ENCODE data around the gene RAI1.

Gene RAI1

GRCh38 chr17:17737961-17738894, 57.0 kb downstream of the RAI1 start:
- no peak for DNase-seq

DNA sequence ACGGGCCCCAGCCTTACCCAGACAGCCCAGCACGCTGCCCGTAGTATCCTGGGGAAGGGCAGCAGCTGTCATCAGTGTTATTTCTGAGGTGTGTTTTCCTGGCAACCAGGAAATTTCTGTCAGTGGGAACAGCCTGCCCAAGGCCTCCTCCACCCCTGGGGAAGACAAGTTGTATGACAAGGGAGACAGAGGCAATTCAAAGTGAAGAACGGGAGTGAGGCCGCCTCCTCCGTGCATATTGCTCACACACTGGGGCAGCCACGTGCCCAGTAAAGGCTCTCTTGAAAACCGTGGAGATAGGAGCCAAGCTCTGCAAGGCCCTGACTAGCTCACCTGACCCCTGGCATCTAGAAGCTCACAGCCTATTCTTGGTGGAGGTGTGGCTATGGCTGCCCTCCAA, 57.6 kb downstream of the RAI1 start:
- DNase-seq = no peak

GRCh38 chr17:17739388-17740066, 58.3 kb downstream of the RAI1 start:
- DNase-seq = no peak

DNA sequence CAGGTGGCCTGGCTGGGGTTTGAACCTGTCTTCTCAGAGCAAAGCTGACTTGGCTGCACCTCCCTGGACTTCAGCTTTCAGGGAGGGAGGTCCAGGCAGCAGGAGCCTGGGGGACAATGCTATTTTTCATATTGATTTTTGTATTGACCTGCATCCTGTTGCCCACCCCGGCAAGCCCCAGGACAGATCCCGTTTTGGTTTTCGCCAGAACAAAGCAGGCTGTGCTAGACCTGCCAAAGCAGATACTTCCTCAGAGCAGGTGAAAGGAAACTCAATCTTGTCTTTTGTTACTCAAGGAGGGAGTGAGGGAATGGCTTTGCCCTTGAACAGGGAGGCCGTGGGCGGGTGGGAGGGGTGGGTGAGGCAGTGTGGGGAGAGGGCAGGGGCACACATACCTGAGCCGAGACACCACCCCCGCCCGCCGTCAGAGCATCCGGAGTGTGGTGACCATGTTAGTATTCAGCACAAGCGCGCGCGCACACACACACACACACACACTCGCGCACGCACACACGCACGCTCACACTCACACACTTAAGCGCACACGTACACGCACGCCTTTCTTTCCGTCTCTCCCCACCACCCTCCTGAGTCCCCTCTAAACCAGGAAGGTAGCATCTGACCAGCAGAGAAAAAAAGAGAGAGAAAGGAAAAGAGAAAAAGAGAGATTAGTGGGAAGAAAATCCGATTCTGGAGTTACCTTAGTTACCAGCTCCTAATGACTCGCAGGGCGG, 59.5 kb downstream of the RAI1 start:
- no peak for DNase-seq

DNA sequence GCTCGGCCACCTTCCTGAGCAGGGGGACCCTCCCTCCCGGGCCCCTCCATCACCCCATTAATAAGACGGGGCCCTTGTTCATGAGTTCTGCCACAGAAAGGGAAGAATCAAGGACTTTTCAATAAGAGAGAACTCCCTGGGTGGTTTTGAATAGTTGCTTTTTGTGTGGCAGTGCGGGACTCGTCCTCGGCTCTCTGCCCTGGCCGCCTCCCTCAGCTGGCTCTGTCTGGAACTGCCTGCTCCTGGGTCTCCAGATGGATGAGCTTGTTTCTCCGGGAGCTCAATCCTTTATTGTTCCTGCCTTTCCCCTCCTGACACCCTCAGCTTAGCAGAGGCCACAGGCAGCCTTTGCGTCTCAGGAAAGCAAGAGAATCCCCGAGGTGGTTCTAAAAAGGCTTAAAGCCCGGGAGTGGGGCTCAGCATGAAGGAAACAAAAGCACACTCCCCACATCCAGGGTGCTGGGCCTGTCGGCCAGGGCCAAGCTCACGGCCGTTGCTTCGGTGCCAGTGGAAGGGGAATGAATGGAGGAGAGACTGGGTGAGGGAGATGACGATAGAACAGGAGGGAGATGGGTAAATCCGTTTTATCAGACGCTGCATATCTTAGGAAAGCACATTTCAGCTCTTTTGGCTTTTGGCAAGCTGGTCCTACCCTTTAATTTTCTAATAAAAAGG, 60.2 kb downstream of the RAI1 start:
- no peak for DNase-seq

GRCh38 chr17:17742133-17742621, 60.9 kb downstream of the RAI1 start:
- no peak for DNase-seq

DNA sequence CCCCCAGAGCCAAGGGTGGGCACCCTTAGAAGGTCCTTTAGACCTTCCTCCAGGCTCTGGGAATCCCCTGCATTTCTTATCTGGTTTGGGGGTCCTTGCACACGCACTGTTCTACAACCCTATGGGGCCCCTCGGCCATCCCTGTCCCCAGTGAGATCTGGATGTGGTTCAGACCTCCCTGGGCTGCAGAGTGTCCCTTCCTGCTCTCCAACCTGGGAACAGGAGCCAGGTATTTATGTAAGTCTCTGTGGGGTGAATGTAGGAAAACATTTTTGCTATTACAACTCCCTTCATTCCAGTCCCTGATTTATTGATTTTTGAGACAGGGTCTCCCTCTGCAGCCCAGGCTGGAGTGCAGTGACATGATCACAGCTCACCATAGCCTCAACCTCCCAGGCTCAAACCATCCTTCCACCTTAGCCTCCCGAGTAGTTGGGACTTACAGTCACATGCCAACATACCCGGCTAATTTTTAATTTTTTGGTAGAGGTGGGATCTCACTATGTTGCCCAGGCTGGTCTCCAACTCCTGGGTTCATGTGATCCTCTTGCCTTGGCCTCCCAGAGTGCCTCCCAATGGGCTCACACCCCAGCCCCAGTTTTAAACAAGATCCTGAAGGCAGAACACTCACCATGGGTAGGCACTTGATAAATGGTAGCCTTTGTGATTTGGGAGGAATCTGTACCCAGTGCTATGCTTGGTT, 61.6 kb downstream of the RAI1 start:
- DNase-seq = no peak

DNA sequence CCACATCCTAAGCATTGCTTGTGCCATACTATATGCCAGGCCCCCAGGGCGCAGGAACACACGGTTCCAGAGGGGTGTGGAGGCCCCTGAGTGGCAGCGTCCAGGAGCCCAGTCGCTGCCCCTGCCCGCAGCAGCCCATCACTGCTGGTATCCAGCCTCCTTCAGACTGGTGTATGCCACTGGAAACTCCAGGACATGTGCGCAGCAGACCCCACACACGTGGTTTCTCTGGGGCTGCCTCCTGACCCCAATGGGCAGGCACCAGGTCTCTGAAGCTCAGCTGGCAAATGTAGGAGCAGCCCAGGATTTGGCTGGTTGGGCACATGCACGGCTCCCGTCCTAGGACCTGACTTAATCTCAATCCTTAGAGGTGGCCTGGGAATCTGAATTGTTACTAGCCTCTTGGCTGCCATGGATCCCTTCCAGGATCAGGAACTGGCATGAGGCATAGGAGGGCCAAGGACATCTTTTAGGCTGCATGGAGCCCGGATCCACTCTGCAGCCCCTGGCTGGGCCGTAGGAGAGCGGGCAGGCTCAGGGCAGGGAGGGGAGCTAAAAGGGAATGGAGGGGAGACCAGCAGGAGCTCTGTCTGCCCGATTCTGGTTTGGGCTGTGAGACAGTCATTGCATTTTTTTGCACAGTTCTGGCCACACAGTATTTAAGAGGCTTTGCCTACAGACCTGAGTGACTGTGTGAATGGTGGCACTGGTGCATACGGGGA, 62.3 kb downstream of the RAI1 start:
- DNase-seq = no peak

DNA sequence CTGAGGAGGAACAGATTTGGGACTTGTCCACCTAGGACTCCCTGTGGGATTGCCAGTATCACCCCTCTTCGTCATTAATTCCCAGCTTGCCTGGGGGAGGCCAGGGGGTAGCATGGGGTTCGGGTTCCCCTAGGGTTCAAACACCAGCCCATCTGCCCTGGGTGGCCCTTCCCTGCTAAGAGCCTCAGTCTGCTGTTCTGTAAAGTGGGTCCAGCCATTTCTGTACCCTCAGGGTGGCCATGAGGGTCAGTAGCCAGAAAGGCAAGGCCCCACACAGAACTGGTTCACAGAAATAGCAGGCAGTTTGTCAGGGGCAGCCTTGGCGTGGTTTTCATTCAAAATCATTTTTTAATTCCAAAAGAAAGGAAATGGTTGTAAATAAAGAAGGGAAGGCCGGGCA, 62.9 kb downstream of the RAI1 start:
- no peak for DNase-seq

DNA sequence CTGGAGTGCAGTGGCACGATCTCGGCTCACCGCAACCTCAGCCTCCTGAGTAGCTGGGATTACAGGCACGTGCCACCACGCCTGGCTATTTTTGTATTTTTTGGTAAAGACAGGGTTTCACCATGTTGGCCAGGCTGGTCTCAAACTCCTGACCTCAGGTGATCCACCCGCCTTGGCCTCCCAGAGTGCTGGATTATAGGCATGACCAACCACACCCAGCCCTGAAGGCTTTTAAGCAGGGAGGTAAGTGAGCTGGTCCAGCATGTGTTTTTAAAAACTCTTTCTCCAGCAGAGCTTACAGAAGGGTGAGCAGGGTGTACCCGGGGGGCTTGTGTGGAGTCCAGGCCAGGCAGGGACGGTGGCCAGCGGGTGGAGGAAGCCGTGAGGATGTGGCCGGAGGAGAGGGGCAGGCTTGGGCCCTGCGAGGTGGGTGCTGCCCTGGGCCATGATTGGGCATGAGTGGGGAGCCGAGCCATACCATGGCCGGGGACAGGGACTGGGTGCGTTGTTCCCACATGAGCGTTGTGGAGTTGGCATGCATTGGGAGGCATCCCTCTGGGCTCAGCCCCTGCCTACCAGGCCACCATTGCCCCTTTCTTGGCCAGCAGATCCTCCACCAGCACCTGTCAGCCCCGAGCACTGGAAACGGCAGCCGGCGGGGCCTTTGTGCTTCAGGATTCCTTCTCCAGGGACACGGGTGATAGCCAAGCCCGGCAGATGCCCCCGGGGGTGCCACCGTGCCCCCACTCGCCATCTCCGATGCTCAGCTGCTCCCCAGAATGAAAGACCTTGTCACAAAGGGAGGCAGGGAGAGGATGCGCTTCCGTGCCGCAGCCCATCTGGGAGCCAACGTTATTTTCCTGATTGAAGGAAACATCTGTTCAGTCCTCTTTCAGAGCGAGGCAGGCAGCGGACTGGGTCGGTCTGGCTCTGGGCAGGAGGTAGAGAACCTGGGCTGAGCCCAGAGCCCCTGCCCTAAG, 64.5 kb downstream of the RAI1 start:
- DNase-seq = no peak

DNA sequence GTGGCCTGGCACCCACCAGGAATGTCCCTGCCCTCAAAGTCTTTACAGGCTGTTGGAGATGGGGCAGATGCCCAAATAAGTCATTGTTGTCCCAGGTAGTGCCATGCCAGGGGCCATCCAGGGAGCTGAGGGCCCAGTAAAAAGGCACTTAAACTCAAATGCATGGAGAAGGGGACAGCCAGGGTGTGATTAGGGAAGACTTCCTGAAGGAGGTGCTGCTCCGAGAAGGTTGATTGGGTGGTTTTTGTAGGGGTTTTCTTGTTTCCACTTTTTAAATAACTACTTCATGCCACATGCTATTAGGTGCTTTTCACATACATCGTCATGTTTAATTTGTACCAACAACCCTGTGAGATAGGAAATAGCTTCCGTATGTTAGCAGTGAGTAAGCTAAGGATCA, 66.9 kb downstream of the RAI1 start:
- no peak for DNase-seq

DNA sequence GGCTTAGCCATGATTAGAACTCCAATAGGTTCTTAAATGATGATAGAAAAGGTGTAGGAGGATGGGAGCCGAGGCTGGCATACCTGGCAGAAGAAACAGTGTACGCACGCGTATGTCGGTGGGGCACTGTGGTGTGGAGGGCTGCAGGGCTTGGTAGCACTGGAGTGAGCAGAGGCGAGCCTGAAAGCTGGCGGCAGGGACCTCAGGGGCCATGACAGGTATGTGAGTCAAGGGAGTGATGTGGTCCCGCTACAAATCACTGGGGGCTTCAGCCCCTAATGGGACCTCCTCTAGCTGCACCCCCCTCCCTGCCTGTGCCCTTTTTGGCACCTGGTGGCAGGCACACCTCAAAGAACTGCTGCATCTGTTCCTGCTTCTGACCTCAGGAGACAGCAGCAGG, 67.3 kb downstream of the RAI1 start:
- DNase-seq = no peak

GRCh38 chr17:17749025-17749772, 67.9 kb downstream of the RAI1 start:
- no peak for DNase-seq

GRCh38 chr17:17749921-17750320, 68.7 kb downstream of the RAI1 start:
- DNase-seq = no peak

- no peak for DNase-seq
These were observed 69.6 kb downstream of the RAI1 start for GRCh38 chr17:17750881-17751280.

GRCh38 chr17:17751489-17752088, 70.3 kb downstream of the RAI1 start:
- no peak for DNase-seq

DNA sequence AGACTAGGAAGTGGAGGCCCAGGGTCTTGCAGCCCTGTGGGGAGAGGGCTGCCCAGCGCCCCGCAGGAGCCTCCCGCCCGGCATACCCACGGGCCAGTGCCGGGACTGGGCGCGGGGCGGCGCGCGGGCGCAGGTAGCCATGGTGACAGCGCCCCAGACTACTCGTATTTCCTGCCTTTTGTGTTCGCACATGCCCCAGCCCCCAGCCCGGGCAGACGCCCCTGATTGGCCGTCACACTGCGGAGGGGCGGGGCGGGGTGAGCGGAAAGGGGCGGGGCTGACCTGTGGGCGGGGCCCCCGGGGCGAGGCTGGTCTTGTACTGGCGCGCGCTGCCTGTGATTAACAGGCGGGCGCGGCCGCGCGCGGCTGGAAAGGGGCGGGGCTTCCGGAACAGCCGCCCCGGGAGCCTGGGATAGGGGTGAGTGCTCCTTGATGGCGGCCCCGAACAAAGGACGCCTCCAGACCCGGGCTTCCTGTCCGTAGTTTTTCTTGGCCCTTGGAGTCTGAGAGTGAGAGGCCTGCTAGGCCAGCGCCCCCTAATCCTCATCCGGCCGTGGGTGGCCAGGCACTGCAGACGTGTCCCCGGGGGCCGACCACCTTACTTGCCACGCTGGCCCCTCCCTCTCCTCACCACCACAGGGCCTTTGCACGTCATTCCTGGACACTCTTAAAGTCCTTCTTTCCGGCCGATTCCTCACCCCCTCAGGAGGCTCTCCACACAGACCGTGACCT, 71.0 kb downstream of the RAI1 start:
- DNase-seq = peak; percentile 80

DNA sequence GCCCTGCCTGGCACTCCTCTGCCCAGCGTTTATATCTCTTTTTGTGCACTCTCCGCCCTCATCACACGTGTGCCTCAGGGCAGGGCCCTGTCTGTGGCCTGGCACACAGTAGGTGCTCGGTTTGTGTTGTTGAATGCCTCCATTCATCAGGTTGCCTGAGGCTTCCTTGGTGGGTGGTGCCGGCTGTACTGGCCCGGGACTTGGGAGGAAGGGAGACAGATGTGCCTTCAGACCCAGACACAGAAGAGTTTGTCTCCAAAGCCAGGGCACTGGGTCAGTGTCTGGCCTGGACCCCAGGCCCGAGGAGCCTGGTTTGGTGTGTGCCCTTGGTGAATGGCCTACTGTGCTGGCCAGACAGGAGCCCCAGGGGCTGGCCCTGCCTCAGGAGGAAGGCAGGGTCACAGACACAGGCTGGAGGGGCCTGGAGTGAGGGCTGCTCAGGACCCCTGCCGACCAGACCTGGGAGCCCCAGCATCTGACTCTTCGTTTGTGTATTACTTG, 71.6 kb downstream of the RAI1 start:
- DNase-seq = no peak

All from NCI-H2107 (cell line).